DND-41 (cell line): ENCODE measurements around the gene CEBPB.

Source experiments
- EZH2 ChIP-seq: IDR thresholded peaks from 3 replicates; pipeline ENCODE4 v1.6.1; 2012; ENCODE audit warnings: borderline replicate concordance, low read depth, mild to moderate bottlenecking, moderate library complexity, low read length, inconsistent platforms; ENCODE audit not compliant: severe bottlenecking
- TF ChIP-seq, protein P1 (sequence below): IDR thresholded peaks from 2 replicates; pipeline ENCODE4 v1.5.1; 2012; ENCODE audit warnings: borderline replicate concordance, low read length, moderate library complexity, mild to moderate bottlenecking; ENCODE audit not compliant: poor library complexity, severe bottlenecking; ENCODE audit errors: extremely low read depth

DNA sequence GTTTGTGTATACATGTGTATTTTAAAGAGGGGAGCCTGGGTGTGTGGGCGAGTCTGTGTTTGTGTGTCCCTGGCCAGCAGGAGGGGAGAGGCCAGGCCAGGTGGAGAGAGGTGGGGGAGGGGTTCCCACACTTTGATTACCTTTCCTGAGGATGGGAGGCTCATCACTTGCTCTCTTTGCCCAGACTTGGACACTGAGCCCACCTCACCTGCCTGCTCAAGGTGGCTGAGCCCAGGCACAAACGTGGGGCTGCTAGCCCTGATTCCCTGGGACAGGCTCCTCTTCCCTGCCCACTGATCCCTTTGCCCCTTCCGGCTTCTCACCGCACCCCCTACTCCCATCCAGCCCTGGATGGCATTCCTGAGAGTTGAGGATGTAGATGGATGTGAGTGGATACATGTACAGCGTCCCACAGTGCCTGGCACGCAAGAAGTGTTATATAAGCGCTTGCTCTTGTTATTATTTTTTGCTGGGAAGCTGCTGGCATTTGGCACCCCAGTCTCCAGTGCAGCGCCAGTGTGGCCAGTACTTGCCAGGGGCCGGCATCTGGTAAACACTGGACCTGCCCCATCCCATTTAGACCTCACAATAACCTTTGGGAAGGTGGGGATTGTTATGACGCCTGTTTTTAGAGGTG is 2.7 kb downstream of the CEBPB start:
- TF ChIP-seq, protein P1, sequence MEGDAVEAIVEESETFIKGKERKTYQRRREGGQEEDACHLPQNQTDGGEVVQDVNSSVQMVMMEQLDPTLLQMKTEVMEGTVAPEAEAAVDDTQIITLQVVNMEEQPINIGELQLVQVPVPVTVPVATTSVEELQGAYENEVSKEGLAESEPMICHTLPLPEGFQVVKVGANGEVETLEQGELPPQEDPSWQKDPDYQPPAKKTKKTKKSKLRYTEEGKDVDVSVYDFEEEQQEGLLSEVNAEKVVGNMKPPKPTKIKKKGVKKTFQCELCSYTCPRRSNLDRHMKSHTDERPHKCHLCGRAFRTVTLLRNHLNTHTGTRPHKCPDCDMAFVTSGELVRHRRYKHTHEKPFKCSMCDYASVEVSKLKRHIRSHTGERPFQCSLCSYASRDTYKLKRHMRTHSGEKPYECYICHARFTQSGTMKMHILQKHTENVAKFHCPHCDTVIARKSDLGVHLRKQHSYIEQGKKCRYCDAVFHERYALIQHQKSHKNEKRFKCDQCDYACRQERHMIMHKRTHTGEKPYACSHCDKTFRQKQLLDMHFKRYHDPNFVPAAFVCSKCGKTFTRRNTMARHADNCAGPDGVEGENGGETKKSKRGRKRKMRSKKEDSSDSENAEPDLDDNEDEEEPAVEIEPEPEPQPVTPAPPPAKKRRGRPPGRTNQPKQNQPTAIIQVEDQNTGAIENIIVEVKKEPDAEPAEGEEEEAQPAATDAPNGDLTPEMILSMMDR = no peak
- no peak for TF ChIP-seq EZH2
